Measurements from ENCODE around the gene VAV3.
A peak's percentile ranks its signal among the peaks of the same experiment; 100 is the strongest.

VAV3 gene

DNA sequence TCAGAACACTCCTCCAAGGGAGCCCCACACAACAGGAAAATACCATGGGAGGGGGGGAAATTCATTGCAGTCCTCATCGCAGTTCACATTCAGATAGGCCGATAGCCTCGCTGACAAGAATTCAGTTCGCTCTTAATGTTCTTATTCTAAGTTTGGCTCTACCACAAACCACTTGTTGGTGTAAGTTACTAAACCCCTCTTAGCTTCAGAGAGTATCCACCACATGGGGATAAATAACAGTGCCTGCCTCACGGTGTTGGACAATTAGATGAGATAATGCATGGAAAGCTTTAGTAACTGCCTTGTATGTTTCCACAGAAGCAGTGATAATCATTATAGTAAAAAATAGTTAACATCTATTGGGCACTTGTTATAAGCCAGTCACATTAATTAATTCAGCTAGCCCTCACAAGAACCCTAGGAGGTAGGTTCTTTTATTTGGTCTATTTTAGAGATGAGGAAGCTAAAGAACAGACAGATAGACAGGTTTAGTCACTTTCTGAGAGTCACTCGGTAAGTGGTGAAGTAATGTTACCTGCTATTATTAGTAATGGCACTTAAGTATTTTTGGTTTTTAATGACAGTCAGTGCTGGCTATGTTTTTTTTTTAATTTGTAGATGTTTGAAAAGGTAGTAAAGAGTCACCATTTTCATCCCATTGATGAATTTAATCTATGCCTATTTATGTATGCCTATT, 10.1 kb downstream of the VAV3 start:
- Histone ChIP-seq H3K4me2 (ENCODE audit: low read length, poor library complexity, severe bottlenecking) (no peak overlapping the region), H4K91ac (ENCODE audit: low read length) (no peak overlapping the region), H2BK120ac (ENCODE audit: low read depth, low read length) (no peak overlapping the region), H2AFZ (ENCODE audit: low read depth, low read length) (no peak overlapping the region), H3K27me3 (ENCODE audit: control insufficient read depth in 1 of 2, insufficient read depth in 1 of 2, low read length in 2 of 2) (peaks cover 0 to 15% of the 10 kb centered on the region in 2 experiments), H3K4me3 (ENCODE audit: insufficient read depth in 1 of 2, low read depth in 1 of 2, low read length in 2 of 2) (no peak overlapping the region), H3K18ac (ENCODE audit: low read depth in 1 of 2, low read length in 2 of 2) (no peak overlapping the region), H4K8ac (ENCODE audit: low read length) (no peak overlapping the region), H3K23ac (ENCODE audit: low read length in 2 of 2) (no peak overlapping the region), H2BK12ac (ENCODE audit: low read length in 2 of 2) (no peak overlapping the region), H2AK5ac (ENCODE audit: low read length, severe bottlenecking) (no peak overlapping the region), H3K9me3 (ENCODE audit: control insufficient read depth, low read length) (no peaks in the 10 kb centered on the region), H3K79me1 (replicated peaks; ENCODE audit: low read length, poor library complexity, severe bottlenecking) (no peaks in the 10 kb centered on the region), H3K9ac (ENCODE audit: low read length) (no peak overlapping the region), H2BK15ac (ENCODE audit: low read depth, poor library complexity, severe bottlenecking) (no peak overlapping the region), H3K4ac (ENCODE audit: low read depth in 1 of 2, low read length in 2 of 2) (no peak overlapping the region), H3K27ac (ENCODE audit: low read length, poor library complexity, severe bottlenecking) (no peak overlapping the region), H3K36me3 (ENCODE audit: control insufficient read depth in 1 of 2, insufficient read depth in 2 of 2, low read depth in 1 of 2, low read length in 2 of 2) (no peaks in the 10 kb centered on the region), H2BK5ac (ENCODE audit: low read depth, low read length, poor library complexity, severe bottlenecking) (no peak overlapping the region), H3K4me1 (ENCODE audit: control insufficient read depth, insufficient read depth, low read depth, low read length) (no peaks in the 10 kb centered on the region), H3K14ac (ENCODE audit: low read length in 2 of 2) (no peak overlapping the region)
- no peak for DNase-seq
- WGBS = 96% methylated on average over 6 of the region's 6 CpGs

DNA sequence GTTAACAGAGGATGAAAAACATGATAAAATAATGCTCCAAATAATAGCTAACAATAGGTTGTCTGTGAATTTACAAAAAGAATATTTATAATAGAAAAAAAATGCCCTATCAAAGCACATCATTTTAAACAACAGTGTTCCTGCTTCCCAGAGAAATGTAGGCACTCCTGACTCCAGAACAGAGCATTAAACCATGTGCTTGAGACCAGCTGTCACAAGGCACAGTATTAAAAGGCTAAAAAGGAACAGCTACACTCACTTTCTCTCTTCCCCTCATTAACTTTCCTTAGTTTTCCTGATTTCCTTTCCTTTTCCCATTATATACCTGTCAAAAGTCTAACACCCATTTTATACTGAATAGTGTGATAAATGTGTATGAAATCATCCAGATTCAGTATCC, 10.9 kb downstream of the VAV3 start:
- no peak overlapping the region for H2BK5ac ChIP-seq (ENCODE audit: low read depth, low read length, poor library complexity, severe bottlenecking)
- no peak overlapping the region for H4K91ac ChIP-seq (ENCODE audit: low read length)
- H2BK120ac ChIP-seq (ENCODE audit: low read depth, low read length) = no peak overlapping the region
- no peak overlapping the region for H2BK12ac ChIP-seq (ENCODE audit: low read length in 2 of 2)
- H2AFZ ChIP-seq (ENCODE audit: low read depth, low read length) = no peak overlapping the region
- H3K9me3 ChIP-seq (ENCODE audit: control insufficient read depth, low read length) = no peaks in the 10 kb centered on the region
- no peak overlapping the region for H3K18ac ChIP-seq (ENCODE audit: low read depth in 1 of 2, low read length in 2 of 2)
- no peaks in the 10 kb centered on the region for H3K36me3 ChIP-seq (ENCODE audit: control insufficient read depth in 1 of 2, insufficient read depth in 2 of 2, low read depth in 1 of 2, low read length in 2 of 2)
- H3K23ac ChIP-seq (ENCODE audit: low read length in 2 of 2) = no peak overlapping the region
- DNase-seq = no peak
- no peaks in the 10 kb centered on the region for H3K4me1 ChIP-seq (ENCODE audit: control insufficient read depth, insufficient read depth, low read depth, low read length)
- H3K4me3 ChIP-seq (ENCODE audit: insufficient read depth in 1 of 2, low read depth in 1 of 2, low read length in 2 of 2) = no peak overlapping the region
- H3K27me3 ChIP-seq (ENCODE audit: control insufficient read depth in 1 of 2, insufficient read depth in 1 of 2, low read length in 2 of 2) = peaks cover 0 to 11% of the 10 kb centered on the region in 2 experiments
- H4K8ac ChIP-seq (ENCODE audit: low read length) = no peak overlapping the region
- H3K14ac ChIP-seq (ENCODE audit: low read length in 2 of 2) = no peak overlapping the region
- no peak overlapping the region for H3K9ac ChIP-seq (ENCODE audit: low read length)
- H3K4ac ChIP-seq (ENCODE audit: low read depth in 1 of 2, low read length in 2 of 2) = no peak overlapping the region
- H3K4me2 ChIP-seq (ENCODE audit: low read length, poor library complexity, severe bottlenecking) = no peak overlapping the region
- H2AK5ac ChIP-seq (ENCODE audit: low read length, severe bottlenecking) = no peak overlapping the region
- no peaks in the 10 kb centered on the region for H3K79me1 ChIP-seq (replicated peaks; ENCODE audit: low read length, poor library complexity, severe bottlenecking)
- no peak overlapping the region for H2BK15ac ChIP-seq (ENCODE audit: low read depth, poor library complexity, severe bottlenecking)
- H3K27ac ChIP-seq (ENCODE audit: low read length, poor library complexity, severe bottlenecking) = no peak overlapping the region

DNA sequence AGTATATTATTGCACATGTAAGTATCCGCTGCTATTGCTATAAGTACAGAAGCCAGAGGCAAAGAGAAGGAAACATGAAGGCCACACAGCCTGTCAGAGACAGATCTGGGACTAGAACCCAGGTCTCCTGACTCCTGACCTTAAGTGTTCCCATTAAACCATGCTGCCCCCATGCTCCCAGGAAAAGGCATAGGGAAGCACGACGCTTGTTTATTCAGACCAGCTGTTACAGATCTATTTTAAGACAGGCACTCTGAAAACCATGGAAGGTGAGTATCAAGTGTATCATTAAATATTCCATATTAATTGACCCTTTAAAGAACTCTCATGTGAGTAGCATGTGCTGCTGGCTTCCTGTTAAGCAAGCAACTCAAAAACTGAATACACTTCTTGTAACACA, 11.4 kb downstream of the VAV3 start:
- Histone ChIP-seq H3K18ac (ENCODE audit: low read depth in 1 of 2, low read length in 2 of 2) (no peak overlapping the region), H3K79me1 (replicated peaks; ENCODE audit: low read length, poor library complexity, severe bottlenecking) (no peaks in the 10 kb centered on the region), H3K4me1 (ENCODE audit: control insufficient read depth, insufficient read depth, low read depth, low read length) (no peaks in the 10 kb centered on the region), H3K36me3 (ENCODE audit: control insufficient read depth in 1 of 2, insufficient read depth in 2 of 2, low read depth in 1 of 2, low read length in 2 of 2) (no peaks in the 10 kb centered on the region), H4K91ac (ENCODE audit: low read length) (no peak overlapping the region), H3K14ac (ENCODE audit: low read length in 2 of 2) (no peak overlapping the region), H3K27ac (ENCODE audit: low read length, poor library complexity, severe bottlenecking) (no peak overlapping the region), H3K27me3 (ENCODE audit: control insufficient read depth in 1 of 2, insufficient read depth in 1 of 2, low read length in 2 of 2) (peaks cover 0 to 11% of the 10 kb centered on the region in 2 experiments), H2BK5ac (ENCODE audit: low read depth, low read length, poor library complexity, severe bottlenecking) (no peak overlapping the region), H3K4ac (ENCODE audit: low read depth in 1 of 2, low read length in 2 of 2) (no peak overlapping the region), H3K9ac (ENCODE audit: low read length) (no peak overlapping the region), H3K4me3 (ENCODE audit: insufficient read depth in 1 of 2, low read depth in 1 of 2, low read length in 2 of 2) (no peak overlapping the region), H3K23ac (ENCODE audit: low read length in 2 of 2) (no peak overlapping the region), H2AK5ac (ENCODE audit: low read length, severe bottlenecking) (no peak overlapping the region), H2BK12ac (ENCODE audit: low read length in 2 of 2) (no peak overlapping the region), H2BK15ac (ENCODE audit: low read depth, poor library complexity, severe bottlenecking) (no peak overlapping the region), H3K4me2 (ENCODE audit: low read length, poor library complexity, severe bottlenecking) (no peak overlapping the region), H3K9me3 (ENCODE audit: control insufficient read depth, low read length) (no peaks in the 10 kb centered on the region), H4K8ac (ENCODE audit: low read length) (no peak overlapping the region), H2AFZ (ENCODE audit: low read depth, low read length) (no peak overlapping the region), H2BK120ac (ENCODE audit: low read depth, low read length) (no peak overlapping the region)
- DNase-seq = no peak
- 94% methylated on average over 1 of the region's 3 CpGs for WGBS

DNA sequence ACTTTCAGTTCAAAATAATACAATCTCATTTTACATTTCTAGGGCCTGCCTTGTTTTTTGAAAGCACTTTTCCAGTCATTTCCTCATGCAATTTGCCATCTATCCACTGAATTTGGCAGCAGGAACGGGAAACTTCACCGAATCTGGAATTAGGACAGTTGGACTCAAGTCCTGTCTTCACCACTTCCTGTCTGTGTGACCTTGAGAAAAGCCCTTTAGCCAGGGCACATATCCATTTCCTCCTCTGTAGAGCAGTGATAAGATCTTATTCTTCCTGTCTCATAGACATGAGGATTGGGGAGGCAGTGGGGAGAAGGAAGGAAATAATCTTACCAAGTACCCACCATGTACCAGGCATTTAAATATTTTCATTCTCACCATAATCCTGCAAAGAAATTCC, 12.0 kb downstream of the VAV3 start:
- Histone ChIP-seq H3K18ac (ENCODE audit: low read depth in 1 of 2, low read length in 2 of 2) (peak overlapping the region in 1 of 2 experiments; percentile 40), H3K9ac (ENCODE audit: low read length) (no peak overlapping the region), H2AK5ac (ENCODE audit: low read length, severe bottlenecking) (no peak overlapping the region), H3K4ac (ENCODE audit: low read depth in 1 of 2, low read length in 2 of 2) (no peak overlapping the region), H3K27me3 (ENCODE audit: control insufficient read depth in 1 of 2, insufficient read depth in 1 of 2, low read length in 2 of 2) (peaks cover 0 to 11% of the 10 kb centered on the region in 2 experiments), H3K14ac (ENCODE audit: low read length in 2 of 2) (no peak overlapping the region), H2AFZ (ENCODE audit: low read depth, low read length) (peak overlapping the region; percentile 23), H3K4me1 (ENCODE audit: control insufficient read depth, insufficient read depth, low read depth, low read length) (no peaks in the 10 kb centered on the region), H3K9me3 (ENCODE audit: control insufficient read depth, low read length) (no peaks in the 10 kb centered on the region), H3K23ac (ENCODE audit: low read length in 2 of 2) (no peak overlapping the region), H3K79me1 (replicated peaks; ENCODE audit: low read length, poor library complexity, severe bottlenecking) (no peaks in the 10 kb centered on the region), H3K4me2 (ENCODE audit: low read length, poor library complexity, severe bottlenecking) (no peak overlapping the region), H4K8ac (ENCODE audit: low read length) (no peak overlapping the region), H2BK15ac (ENCODE audit: low read depth, poor library complexity, severe bottlenecking) (no peak overlapping the region), H4K91ac (ENCODE audit: low read length) (no peak overlapping the region), H3K4me3 (ENCODE audit: insufficient read depth in 1 of 2, low read depth in 1 of 2, low read length in 2 of 2) (no peak overlapping the region), H2BK12ac (ENCODE audit: low read length in 2 of 2) (no peak overlapping the region), H3K36me3 (ENCODE audit: control insufficient read depth in 1 of 2, insufficient read depth in 2 of 2, low read depth in 1 of 2, low read length in 2 of 2) (no peaks in the 10 kb centered on the region), H3K27ac (ENCODE audit: low read length, poor library complexity, severe bottlenecking) (no peak overlapping the region), H2BK5ac (ENCODE audit: low read depth, low read length, poor library complexity, severe bottlenecking) (no peak overlapping the region), H2BK120ac (ENCODE audit: low read depth, low read length) (no peak overlapping the region)
- DNase-seq = peak; percentile 7
- 37% methylated on average over 2 of the region's 2 CpGs for WGBS

Data from mesenchymal stem cell (in vitro differentiated cells and primary cell).